Measurements from ENCODE around the gene SUPV3L1. TPM values are rescaled to one million over a fixed set of nuclear protein-coding genes. Genes with fewer than 3 reads are reported as not detected.
A peak's percentile ranks its signal among the peaks of the same experiment; 100 is the strongest.
"Not testable (repeated sequence)": the region's sequence is repeated elsewhere in the genome, so short reads cannot be mapped to it uniquely, and the experiment has no call there.

Gene SUPV3L1
- total and polyA plus RNA-seq, 4 donors = 15.8 to 76.3 (median 24.8) TPM

DNA sequence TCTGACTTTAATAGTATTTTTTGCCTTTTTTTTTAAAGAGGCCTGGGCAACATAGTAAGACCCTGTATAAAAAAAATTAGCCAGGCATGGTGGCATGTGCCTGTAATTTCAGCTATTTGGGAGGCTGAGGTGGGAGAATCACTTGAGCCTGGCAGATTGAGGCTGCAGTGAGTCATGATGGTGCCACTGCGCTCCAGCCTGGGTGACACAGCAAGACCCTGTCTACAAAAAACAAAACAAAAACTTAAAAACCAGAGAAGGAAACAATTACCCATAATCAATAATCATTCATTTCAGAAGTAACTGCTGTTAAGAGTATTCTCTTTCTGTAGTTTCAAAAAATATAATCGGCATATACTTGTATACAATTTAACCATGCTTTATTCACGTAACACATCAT lies 28.1 kb upstream of the SUPV3L1 start:
- no peaks in the 10 kb centered on the region for H3K9me3 ChIP-seq (ENCODE audit: control insufficient read depth, low read length)
- no peak overlapping the region for H3K27ac ChIP-seq (ENCODE audit: low read depth in 1 of 2, low read length in 2 of 2)
- 96 to 98% methylated on average over 3 of the region's 3 CpGs for WGBS, 2 donors
- H3K4me1 ChIP-seq (ENCODE audit: control insufficient read depth in 1 of 2, insufficient read depth in 2 of 2, low read length in 2 of 2) = no peaks in the 10 kb centered on the region
- ATAC-seq (ENCODE audit: low FRiP score) = no peak
- H3K36me3 ChIP-seq (ENCODE audit: control insufficient read depth in 1 of 2, insufficient read depth in 2 of 2, low read length in 1 of 2) = no peaks in the 10 kb centered on the region
- no peaks in the 10 kb centered on the region for H3K27me3 ChIP-seq (ENCODE audit: control insufficient read depth in 1 of 2, insufficient read depth in 2 of 2, low read length in 1 of 2)
- H3K4me3 ChIP-seq (ENCODE audit: low read length in 2 of 2) = no peak overlapping the region
- intact Hi-C loops (cut with DNase I) = no loop called here
- no peak for DNase-seq

DNA sequence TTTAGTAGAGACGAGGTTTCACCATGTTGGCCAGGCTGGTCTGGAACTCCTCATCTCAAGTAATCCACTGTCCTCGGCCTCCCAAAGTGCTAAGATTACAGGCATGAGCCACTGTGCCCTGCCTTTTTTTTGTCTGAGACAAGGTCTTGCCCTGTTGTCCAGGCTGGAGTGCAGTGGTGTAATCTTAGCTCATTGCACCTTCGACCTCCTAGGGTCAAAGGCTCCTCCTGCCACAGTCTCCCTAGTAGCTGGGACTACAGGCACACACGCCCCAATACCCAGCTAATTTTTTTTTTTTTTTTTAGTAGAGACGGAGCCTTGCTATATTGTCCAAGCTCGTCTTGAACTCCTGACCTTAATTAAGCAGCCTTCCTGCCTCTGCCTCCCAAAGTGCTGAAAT lies 26.8 kb upstream of the SUPV3L1 start:
- WGBS, 2 donors = 93% methylated on average over 6 of the region's 6 CpGs
- Histone ChIP-seq H3K4me1 (ENCODE audit: control insufficient read depth in 1 of 2, insufficient read depth in 2 of 2, low read length in 2 of 2) (no peaks in the 10 kb centered on the region), H3K9me3 (ENCODE audit: control insufficient read depth, low read length) (no peaks in the 10 kb centered on the region), H3K27ac (ENCODE audit: low read depth in 1 of 2, low read length in 2 of 2) (no peak overlapping the region), H3K4me3 (ENCODE audit: low read length in 2 of 2) (no peak overlapping the region), H3K27me3 (ENCODE audit: control insufficient read depth in 1 of 2, insufficient read depth in 2 of 2, low read length in 1 of 2) (no peaks in the 10 kb centered on the region), H3K36me3 (ENCODE audit: control insufficient read depth in 1 of 2, insufficient read depth in 2 of 2, low read length in 1 of 2) (no peaks in the 10 kb centered on the region)
- intact Hi-C loops (cut with DNase I) = no loop called here
- ATAC-seq (ENCODE audit: low FRiP score) (no peak), DNase-seq (no peak)

DNA sequence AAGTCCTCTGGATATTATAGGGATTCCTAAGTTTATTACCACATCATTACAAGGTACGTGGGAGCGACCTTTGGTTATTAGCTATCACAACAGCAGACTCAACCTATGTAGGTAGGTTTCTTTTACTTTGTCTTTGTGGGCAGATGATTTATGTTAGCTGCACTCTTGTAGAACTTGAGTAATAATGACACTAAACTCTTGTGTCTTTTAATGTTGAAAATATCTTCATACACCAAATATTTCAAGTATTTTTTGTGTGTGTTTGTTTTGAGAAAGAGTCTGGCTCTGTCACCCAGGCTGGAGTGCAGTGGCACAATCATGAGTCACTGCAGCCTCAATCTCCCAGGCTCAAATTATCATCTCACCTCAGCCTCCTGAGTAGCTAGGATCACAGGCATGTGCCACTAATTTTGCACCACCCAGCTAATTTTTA lies 19.2 kb upstream of the SUPV3L1 start:
- peaks cover 4 to 11% of the 10 kb centered on the region in 2 donors for H3K36me3 ChIP-seq (ENCODE audit: control insufficient read depth in 1 of 2, insufficient read depth in 2 of 2, low read length in 1 of 2)
- no peaks in the 10 kb centered on the region for H3K9me3 ChIP-seq (ENCODE audit: control insufficient read depth, low read length)

DNA sequence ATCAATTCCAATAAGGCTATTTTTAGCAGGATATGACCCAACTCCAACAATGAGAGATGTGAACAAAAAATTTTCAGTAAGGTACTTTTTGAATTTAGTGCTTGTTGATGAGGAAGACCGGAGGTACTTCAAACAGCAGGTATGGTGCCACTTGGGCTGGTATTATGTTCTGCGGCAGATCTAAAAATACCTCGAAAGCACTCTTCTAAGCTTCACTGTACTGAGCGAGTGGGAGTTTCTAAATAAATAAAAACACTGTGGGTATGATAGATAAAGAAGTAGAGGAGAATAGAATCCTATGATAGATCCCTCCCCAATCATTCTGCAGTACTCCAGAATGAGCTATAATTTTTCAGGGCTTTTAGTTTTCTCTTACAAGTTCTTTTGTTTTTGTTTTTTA lies 11.5 kb upstream of the SUPV3L1 start:
- DNase-seq (no peak), ATAC-seq (ENCODE audit: low FRiP score) (no peak)
- H3K4me1 ChIP-seq (ENCODE audit: control insufficient read depth in 1 of 2, insufficient read depth in 2 of 2, low read length in 2 of 2) = no peaks in the 10 kb centered on the region
- intact Hi-C loops (cut with DNase I) = no loop called here
- no peaks in the 10 kb centered on the region for H3K27me3 ChIP-seq (ENCODE audit: control insufficient read depth in 1 of 2, insufficient read depth in 2 of 2, low read length in 1 of 2)
- H3K9me3 ChIP-seq (ENCODE audit: control insufficient read depth, low read length) = no peaks in the 10 kb centered on the region
- 84 to 86% methylated on average over 4 of the region's 4 CpGs for WGBS, 2 donors
- no peak overlapping the region for H3K27ac ChIP-seq (ENCODE audit: low read depth in 1 of 2, low read length in 2 of 2)
- peaks cover 2 to 4% of the 10 kb centered on the region in 2 donors for H3K36me3 ChIP-seq (ENCODE audit: control insufficient read depth in 1 of 2, insufficient read depth in 2 of 2, low read length in 1 of 2)
- no peak overlapping the region for H3K4me3 ChIP-seq (ENCODE audit: low read length in 2 of 2)

More for the DNA sequence above, 19.2 kb upstream of the SUPV3L1 start:
- intact Hi-C loops (cut with DNase I) = no loop called here
- no peaks in the 10 kb centered on the region for H3K27me3 ChIP-seq (ENCODE audit: control insufficient read depth in 1 of 2, insufficient read depth in 2 of 2, low read length in 1 of 2)
- WGBS, 2 donors = 93 to 95% methylated on average over 2 of the region's 2 CpGs
- ATAC-seq (ENCODE audit: low FRiP score) (no peak), DNase-seq (no peak)
- H3K4me1 ChIP-seq (ENCODE audit: control insufficient read depth in 1 of 2, insufficient read depth in 2 of 2, low read length in 2 of 2) = no peaks in the 10 kb centered on the region
- no peak overlapping the region for H3K27ac ChIP-seq (ENCODE audit: low read depth in 1 of 2, low read length in 2 of 2)
- no peak overlapping the region for H3K4me3 ChIP-seq (ENCODE audit: low read length in 2 of 2)

DNA sequence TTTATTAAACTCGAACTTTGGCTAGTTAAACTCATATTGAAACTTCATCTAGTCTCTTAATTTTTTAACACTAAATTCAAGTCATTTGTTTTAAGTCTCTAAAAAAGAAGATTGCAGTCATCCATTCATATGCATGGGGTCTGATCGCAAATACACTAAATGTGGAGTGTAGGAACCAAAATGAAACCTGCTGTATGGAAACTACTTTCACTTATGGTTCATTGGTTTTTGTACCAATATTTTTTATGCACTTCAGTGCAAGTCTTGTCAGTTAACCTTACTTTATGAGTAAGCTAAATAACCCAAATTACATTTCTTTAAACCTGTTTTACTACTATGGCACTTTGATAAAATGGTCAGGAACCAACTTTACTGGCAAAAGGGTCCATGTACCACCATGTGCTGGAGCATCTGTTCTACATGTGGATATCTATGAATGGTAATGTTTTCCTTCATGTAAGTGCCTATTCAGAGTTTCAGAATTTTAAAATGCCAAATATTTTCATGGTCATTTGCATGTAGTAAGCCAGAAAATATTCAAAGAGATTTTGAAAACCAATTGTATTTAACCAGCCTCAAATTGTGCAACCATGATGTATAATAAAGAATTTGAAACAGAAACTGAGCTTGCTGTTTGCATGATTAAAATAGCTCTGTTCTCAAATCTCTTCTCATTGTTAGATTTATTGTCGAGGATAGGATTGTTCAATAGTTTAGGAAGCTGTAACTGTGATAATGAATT lies 7.6 kb upstream of the SUPV3L1 start:
- 92 to 96% methylated on average over 3 of the region's 3 CpGs for WGBS, 2 donors
- Histone ChIP-seq H3K4me1 (ENCODE audit: control insufficient read depth in 1 of 2, insufficient read depth in 2 of 2, low read length in 2 of 2) (no peaks in the 10 kb centered on the region), H3K27ac (ENCODE audit: low read depth in 1 of 2, low read length in 2 of 2) (no peak overlapping the region), H3K27me3 (ENCODE audit: control insufficient read depth in 1 of 2, insufficient read depth in 2 of 2, low read length in 1 of 2) (no peaks in the 10 kb centered on the region), H3K36me3 (ENCODE audit: control insufficient read depth in 1 of 2, insufficient read depth in 2 of 2, low read length in 1 of 2) (no peaks in the 10 kb centered on the region), H3K9me3 (ENCODE audit: control insufficient read depth, low read length) (no peaks in the 10 kb centered on the region), H3K4me3 (ENCODE audit: low read length in 2 of 2) (no peak overlapping the region)
- no peak for ATAC-seq (ENCODE audit: low FRiP score)
- intact Hi-C loops (cut with DNase I) = no loop called here
- no peak for DNase-seq

DNA sequence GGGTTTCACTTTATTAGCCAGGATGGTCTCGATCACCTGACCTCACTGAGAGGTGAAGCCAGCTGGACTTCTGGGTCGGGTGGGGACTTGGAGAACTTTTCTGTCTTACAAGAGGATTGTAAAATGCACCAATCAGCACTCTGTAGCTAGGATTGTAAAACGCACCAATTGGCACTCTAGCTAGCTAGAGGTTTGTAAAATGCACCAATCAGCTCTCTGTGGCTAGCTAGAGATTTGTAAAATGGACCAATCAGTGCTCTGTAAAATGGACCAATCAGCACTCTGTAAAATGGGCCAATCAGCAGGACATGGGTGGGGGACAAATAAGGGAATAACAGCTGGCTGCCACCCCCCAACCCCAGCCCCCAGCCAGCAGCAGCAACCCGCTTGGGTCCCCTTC lies 4.7 kb upstream of the SUPV3L1 start:
- intact Hi-C loops (cut with DNase I) = not testable (repeated sequence)

DNA sequence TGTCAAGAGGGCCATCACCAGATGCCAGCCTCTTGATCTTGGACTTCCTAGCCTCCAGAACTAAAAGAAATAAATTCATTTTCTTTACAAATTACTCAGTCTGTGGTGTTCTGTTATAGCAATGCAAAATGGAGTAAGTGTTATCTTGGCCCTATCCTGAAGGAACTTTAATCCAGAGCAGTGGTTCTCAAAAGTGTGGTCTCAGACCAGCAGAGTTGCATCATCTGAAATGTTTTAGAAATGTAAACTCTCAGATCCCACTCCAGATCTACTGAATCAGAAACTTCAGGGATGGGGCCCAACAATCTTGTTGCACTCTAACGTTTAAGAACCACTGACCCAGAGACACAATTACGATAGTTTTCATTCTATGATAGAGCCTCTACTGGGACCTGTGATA lies 3.2 kb upstream of the SUPV3L1 start:
- intact Hi-C loops (cut with DNase I) = no loop called here
- Histone ChIP-seq H3K36me3 (ENCODE audit: control insufficient read depth in 1 of 2, insufficient read depth in 2 of 2, low read length in 1 of 2) (no peaks in the 10 kb centered on the region), H3K9me3 (ENCODE audit: control insufficient read depth, low read length) (no peaks in the 10 kb centered on the region), H3K4me3 (ENCODE audit: low read length in 2 of 2) (no peak overlapping the region), H3K27ac (ENCODE audit: low read depth in 1 of 2, low read length in 2 of 2) (no peak overlapping the region), H3K4me1 (ENCODE audit: control insufficient read depth in 1 of 2, insufficient read depth in 2 of 2, low read length in 2 of 2) (peaks cover 0 to 5% of the 10 kb centered on the region in 2 donors), H3K27me3 (ENCODE audit: control insufficient read depth in 1 of 2, insufficient read depth in 2 of 2, low read length in 1 of 2) (no peaks in the 10 kb centered on the region)
- 77 to 84% methylated on average over 2 of the region's 2 CpGs for WGBS, 2 donors
- ATAC-seq (ENCODE audit: low FRiP score) (no peak), DNase-seq (no peak)

More for the DNA sequence above, 4.7 kb upstream of the SUPV3L1 start:
- DNase-seq; H3K36me3 ChIP-seq (ENCODE audit: control insufficient read depth in 1 of 2, insufficient read depth in 2 of 2, low read length in 1 of 2); H3K9me3 ChIP-seq (ENCODE audit: control insufficient read depth, low read length); H3K27me3 ChIP-seq (ENCODE audit: control insufficient read depth in 1 of 2, insufficient read depth in 2 of 2, low read length in 1 of 2); H3K27ac ChIP-seq (ENCODE audit: low read depth in 1 of 2, low read length in 2 of 2); ATAC-seq (ENCODE audit: low FRiP score); H3K4me3 ChIP-seq (ENCODE audit: low read length in 2 of 2); H3K4me1 ChIP-seq (ENCODE audit: control insufficient read depth in 1 of 2, insufficient read depth in 2 of 2, low read length in 2 of 2): not testable (repeated sequence)
- WGBS, 2 donors = 88 to 90% methylated on average over 4 of the region's 4 CpGs

DNA sequence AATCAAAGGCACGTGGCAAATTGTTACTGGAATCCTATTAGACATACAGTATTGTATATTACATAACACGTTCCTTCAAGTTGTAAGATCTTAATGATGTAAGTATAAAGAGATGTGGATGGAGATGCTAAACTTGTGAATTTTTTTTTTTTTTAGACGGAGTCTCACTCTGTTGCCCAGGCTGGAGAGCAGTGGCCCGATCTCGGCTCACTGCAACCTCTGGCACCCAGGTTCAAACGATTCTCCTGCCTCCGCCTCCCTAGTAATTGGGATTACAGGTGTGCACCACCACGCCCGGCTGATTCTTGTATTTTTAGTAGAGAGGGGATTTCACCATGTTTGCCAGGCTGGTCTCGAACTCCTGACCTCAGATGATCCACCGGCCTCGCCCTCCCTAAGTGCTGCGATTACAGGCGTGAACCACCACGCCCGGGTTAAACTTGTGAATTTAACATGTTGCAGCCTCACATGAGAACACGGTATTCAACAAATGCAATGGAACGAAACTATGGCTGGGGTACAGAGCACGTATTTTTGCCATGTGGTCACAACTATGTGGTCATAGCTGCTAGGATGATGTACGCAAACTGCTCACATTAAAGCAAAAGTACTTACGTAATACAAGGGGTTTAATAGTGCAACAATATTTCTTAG lies 818 bp upstream of the SUPV3L1 start:
- no peaks in the 10 kb centered on the region for H3K36me3 ChIP-seq (ENCODE audit: control insufficient read depth in 1 of 2, insufficient read depth in 2 of 2, low read length in 1 of 2)
- H3K4me1 ChIP-seq (ENCODE audit: control insufficient read depth in 1 of 2, insufficient read depth in 2 of 2, low read length in 2 of 2) = peaks cover 0 to 5% of the 10 kb centered on the region in 2 donors
- ATAC-seq (ENCODE audit: low FRiP score) = peak; percentile 15
- H3K9me3 ChIP-seq (ENCODE audit: control insufficient read depth, low read length) = no peaks in the 10 kb centered on the region
- intact Hi-C loops (cut with DNase I) = no loop called here
- DNase-seq = no peak
- H3K27ac ChIP-seq (ENCODE audit: low read depth in 1 of 2, low read length in 2 of 2) = peak overlapping the region in 1 of 2 donors; percentile 4
- H3K27me3 ChIP-seq (ENCODE audit: control insufficient read depth in 1 of 2, insufficient read depth in 2 of 2, low read length in 1 of 2) = no peaks in the 10 kb centered on the region
- WGBS, 2 donors = 36 to 37% methylated on average over 21 of the region's 21 CpGs
- H3K4me3 ChIP-seq (ENCODE audit: low read length in 2 of 2) = peak overlapping the region; percentile 30 to 57

Measured in aorta (tissue), 5 donors.